HG02938 (cell line): ENCODE measurements around the gene TDRD1.

Source experiments
- ATAC-seq: cut with Tn5 transposase; IDR thresholded peaks from one replicate; pipeline ENCODE4 v1.9.1; 2021; ENCODE audit warnings: mild to moderate bottlenecking, moderate library complexity; ENCODE audit not compliant: unreplicated experiment

The TDRD1 gene

GRCh38 chr10:114228156-114228555, 49.0 kb downstream of the TDRD1 start:
- ATAC-seq = no peak

GRCh38 chr10:114232561-114233176, 53.5 kb downstream of the TDRD1 start:
- ATAC-seq = no peak

- no peak for ATAC-seq
Measured at GRCh38 chr10:114233482-114233881, 54.3 kb downstream of the TDRD1 start.

GRCh38 chr10:114234132-114234531, 55.0 kb downstream of the TDRD1 start:
- no peak for ATAC-seq

- ATAC-seq = no peak
Measured at GRCh38 chr10:114239117-114239993, 60.2 kb downstream of the TDRD1 start, which contains the start of gene VWA2. Gene VWA2 (plus strand): TSS chr10:114239254. CDS start chr10:114248714, 9,460 bp downstream.

- no peak for ATAC-seq
Measured at GRCh38 chr10:114239994-114240345, 60.8 kb downstream of the TDRD1 start.

- no peak for ATAC-seq
Measured at GRCh38 chr10:114242235-114242634, 63.1 kb downstream of the TDRD1 start.

GRCh38 chr10:114243661-114244060, 64.5 kb downstream of the TDRD1 start:
- no peak for ATAC-seq

- ATAC-seq = no peak
Measured at GRCh38 chr10:114244126-114244525, 65.0 kb downstream of the TDRD1 start.

- no peak for ATAC-seq
Measured at GRCh38 chr10:114245121-114245791, 66.1 kb downstream of the TDRD1 start.

GRCh38 chr10:114246679-114247305, 67.6 kb downstream of the TDRD1 start:
- ATAC-seq = no peak

- ATAC-seq = no peak
Measured at GRCh38 chr10:114250236-114250635, 71.1 kb downstream of the TDRD1 start.

GRCh38 chr10:114250716-114251115, 71.6 kb downstream of the TDRD1 start:
- ATAC-seq = no peak

GRCh38 chr10:114252092-114252491, 72.9 kb downstream of the TDRD1 start:
- ATAC-seq = no peak

GRCh38 chr10:114252883-114253282, 73.7 kb downstream of the TDRD1 start:
- ATAC-seq = no peak

- no peak for ATAC-seq
Measured at GRCh38 chr10:114255227-114255626, 76.1 kb downstream of the TDRD1 start.

- ATAC-seq = no peak
Measured at GRCh38 chr10:114256008-114256765, 77.0 kb downstream of the TDRD1 start.

GRCh38 chr10:114256822-114257221, 77.7 kb downstream of the TDRD1 start:
- ATAC-seq = no peak

GRCh38 chr10:114257498-114257897, 78.3 kb downstream of the TDRD1 start:
- ATAC-seq = no peak

- ATAC-seq = no peak
Measured at GRCh38 chr10:114258274-114258840, 79.2 kb downstream of the TDRD1 start.
